Spinal cord (tissue), 10 donors: Measurements from ENCODE around the gene CACNA2D1. TPM values are rescaled to one million over a fixed set of nuclear protein-coding genes. Genes with fewer than 3 reads are reported as not detected.

Experiments
- DNase-seq, 6 donors: peaks; one replicate each; pipeline versions ENCODE4 v3.0.0 to v3.0.0-alpha.2; 2013 to 2015; ENCODE audit warnings: low spot score in 6 of 6, low read depth in 4 of 6
- H3K27ac ChIP-seq: one replicate; pipeline ENCODE4 v1.5.1; 2013; ENCODE audit warnings: low read depth, low read length, control low read depth
- H3K27me3 ChIP-seq: one replicate; pipeline ENCODE4 v1.6.1; 2013; ENCODE audit warnings: low read length; ENCODE audit not compliant: control insufficient read depth, insufficient read depth
- H3K36me3 ChIP-seq: one replicate; pipeline ENCODE4 v1.6.1; 2013; ENCODE audit warnings: low read length; ENCODE audit not compliant: control insufficient read depth, insufficient read depth
- H3K4me1 ChIP-seq: one replicate; pipeline ENCODE4 v1.6.1; 2013; ENCODE audit warnings: low read length; ENCODE audit not compliant: control insufficient read depth, insufficient read depth
- H3K4me3 ChIP-seq: one replicate; pipeline ENCODE4 v1.5.1; 2013; ENCODE audit warnings: low read depth, low read length, control low read depth
- H3K9me3 ChIP-seq: one replicate; pipeline ENCODE4 v1.6.1; 2013; ENCODE audit warnings: low read length; ENCODE audit not compliant: control insufficient read depth, insufficient read depth
- WGBS: methylation state at CpG from one replicate; pipeline ENCODE4 v1.1.5; 2013; ENCODE audit warnings: missing lambda C conversion rate; ENCODE audit not compliant: insufficient coverage; 5-methylcytosine and 5-hydroxymethylcytosine counted together
- polyA plus RNA-seq, 2 donors: library from polyadenylated mRNA; unstranded; fragments of 120-200 nt; gene quantifications; one replicate each; pipeline ENCODE4 v1.2.1, GENCODE V29; 2013; ENCODE audit not compliant: insufficient read length in 2 of 2
- total RNA-seq, 2 donors: library from RNA; depleted of rRNA in 1 of 2; stranded (reverse); fragments of 120-200 nt in 1 of 2; fragments of >200 nt in 1 of 2; gene quantifications; one replicate each; pipeline versions ENCODE4 v1.2.3 to v1.2.4, GENCODE V29; 2013 to 2014
- donor health status: healthy.

CACNA2D1 gene
- total and polyA plus RNA-seq, 4 donors, result 28.1 to 108 (median 42.0) TPM

GRCh38 chr7:82210416-82211184 is 233.0 kb downstream of the CACNA2D1 start:
- Histone ChIP-seq H3K4me3 (no peak overlapping the region), H3K27ac (no peak overlapping the region), H3K27me3 (no peaks in the 10 kb centered on the region), H3K4me1 (no peaks in the 10 kb centered on the region), H3K36me3 (no peaks in the 10 kb centered on the region), H3K9me3 (no peaks in the 10 kb centered on the region)
- no peak for DNase-seq
- WGBS, result no CpG with 5 or more reads among the region's 2 CpGs

GRCh38 chr7:82209179-82209747 is 234.3 kb downstream of the CACNA2D1 start:
- WGBS, result no CpG with 5 or more reads among the region's 5 CpGs
- Histone ChIP-seq H3K27me3 (no peaks in the 10 kb centered on the region), H3K9me3 (no peaks in the 10 kb centered on the region), H3K36me3 (no peaks in the 10 kb centered on the region), H3K4me1 (no peaks in the 10 kb centered on the region), H3K27ac (no peak overlapping the region), H3K4me3 (no peak overlapping the region)
- peak in 2 of 6 donors; percentile 64 to 65 for DNase-seq

GRCh38 chr7:82204694-82205093 is 238.9 kb downstream of the CACNA2D1 start:
- 95% methylated on average over 4 of the region's 4 CpGs for WGBS
- no peaks in the 10 kb centered on the region for H3K36me3 ChIP-seq
- no peak overlapping the region for H3K4me3 ChIP-seq
- no peaks in the 10 kb centered on the region for H3K9me3 ChIP-seq
- no peak for DNase-seq
- no peaks in the 10 kb centered on the region for H3K4me1 ChIP-seq
- H3K27me3 ChIP-seq, result no peaks in the 10 kb centered on the region
- no peak overlapping the region for H3K27ac ChIP-seq

- no peak overlapping the region for H3K4me3 ChIP-seq
- no peak overlapping the region for H3K27ac ChIP-seq
- no peak for DNase-seq
- no peaks in the 10 kb centered on the region for H3K4me1 ChIP-seq
- no peaks in the 10 kb centered on the region for H3K9me3 ChIP-seq
- no peaks in the 10 kb centered on the region for H3K36me3 ChIP-seq
- 98% methylated on average over 8 of the region's 9 CpGs for WGBS
- no peaks in the 10 kb centered on the region for H3K27me3 ChIP-seq
Observed at GRCh38 chr7:82202965-82203364, 240.6 kb downstream of the CACNA2D1 start.

GRCh38 chr7:82202107-82202506 is 241.5 kb downstream of the CACNA2D1 start:
- no peak for DNase-seq
- Histone ChIP-seq H3K27ac (no peak overlapping the region), H3K4me1 (no peaks in the 10 kb centered on the region), H3K4me3 (no peak overlapping the region), H3K36me3 (no peaks in the 10 kb centered on the region), H3K27me3 (no peaks in the 10 kb centered on the region), H3K9me3 (no peaks in the 10 kb centered on the region)
- WGBS, result 100% methylated on average over 11 of the region's 13 CpGs

- no peak overlapping the region for H3K27ac ChIP-seq
- WGBS, result no CpG with 5 or more reads among the region's 2 CpGs
- H3K4me1 ChIP-seq, result no peaks in the 10 kb centered on the region
- DNase-seq, result peak in 1 of 6 donors; percentile 63
- H3K36me3 ChIP-seq, result no peaks in the 10 kb centered on the region
- H3K27me3 ChIP-seq, result no peaks in the 10 kb centered on the region
- H3K4me3 ChIP-seq, result no peak overlapping the region
- H3K9me3 ChIP-seq, result no peaks in the 10 kb centered on the region
Observed at GRCh38 chr7:82200601-82201000, 243.0 kb downstream of the CACNA2D1 start.

- Histone ChIP-seq H3K9me3 (no peaks in the 10 kb centered on the region), H3K4me1 (no peaks in the 10 kb centered on the region), H3K27me3 (no peaks in the 10 kb centered on the region), H3K36me3 (no peaks in the 10 kb centered on the region), H3K4me3 (no peak overlapping the region), H3K27ac (no peak overlapping the region)
- peak in 1 of 6 donors; percentile 30 for DNase-seq
- 60% methylated on average over 1 of the region's 3 CpGs for WGBS
Observed at GRCh38 chr7:82194016-82194643, 249.4 kb downstream of the CACNA2D1 start.

- no peak overlapping the region for H3K4me3 ChIP-seq
- H3K36me3 ChIP-seq, result no peaks in the 10 kb centered on the region
- DNase-seq, result no peak
- no peaks in the 10 kb centered on the region for H3K4me1 ChIP-seq
- H3K27ac ChIP-seq, result no peak overlapping the region
- no peaks in the 10 kb centered on the region for H3K9me3 ChIP-seq
- no peaks in the 10 kb centered on the region for H3K27me3 ChIP-seq
- WGBS, result no CpG with 5 or more reads among the region's 2 CpGs
Observed at GRCh38 chr7:82188636-82189035, 254.9 kb downstream of the CACNA2D1 start.

- Histone ChIP-seq H3K9me3 (no peaks in the 10 kb centered on the region), H3K4me1 (no peaks in the 10 kb centered on the region), H3K4me3 (no peak overlapping the region), H3K27me3 (no peaks in the 10 kb centered on the region), H3K36me3 (peaks cover 2% of the 10 kb centered on the region), H3K27ac (no peak overlapping the region)
- DNase-seq, result no peak
- no CpG with 5 or more reads among the region's 2 CpGs for WGBS
Observed at GRCh38 chr7:82185443-82185842, 258.1 kb downstream of the CACNA2D1 start.
